Medulla oblongata (tissue), 1 donor: ENCODE data around the gene SMOC1.

ENCODE experiments used
- DNase-seq: peaks from one replicate; pipeline ENCODE4 v3.0.0-alpha.2; 2015; ENCODE audit errors: extremely low spot score

Gene SMOC1

DNA sequence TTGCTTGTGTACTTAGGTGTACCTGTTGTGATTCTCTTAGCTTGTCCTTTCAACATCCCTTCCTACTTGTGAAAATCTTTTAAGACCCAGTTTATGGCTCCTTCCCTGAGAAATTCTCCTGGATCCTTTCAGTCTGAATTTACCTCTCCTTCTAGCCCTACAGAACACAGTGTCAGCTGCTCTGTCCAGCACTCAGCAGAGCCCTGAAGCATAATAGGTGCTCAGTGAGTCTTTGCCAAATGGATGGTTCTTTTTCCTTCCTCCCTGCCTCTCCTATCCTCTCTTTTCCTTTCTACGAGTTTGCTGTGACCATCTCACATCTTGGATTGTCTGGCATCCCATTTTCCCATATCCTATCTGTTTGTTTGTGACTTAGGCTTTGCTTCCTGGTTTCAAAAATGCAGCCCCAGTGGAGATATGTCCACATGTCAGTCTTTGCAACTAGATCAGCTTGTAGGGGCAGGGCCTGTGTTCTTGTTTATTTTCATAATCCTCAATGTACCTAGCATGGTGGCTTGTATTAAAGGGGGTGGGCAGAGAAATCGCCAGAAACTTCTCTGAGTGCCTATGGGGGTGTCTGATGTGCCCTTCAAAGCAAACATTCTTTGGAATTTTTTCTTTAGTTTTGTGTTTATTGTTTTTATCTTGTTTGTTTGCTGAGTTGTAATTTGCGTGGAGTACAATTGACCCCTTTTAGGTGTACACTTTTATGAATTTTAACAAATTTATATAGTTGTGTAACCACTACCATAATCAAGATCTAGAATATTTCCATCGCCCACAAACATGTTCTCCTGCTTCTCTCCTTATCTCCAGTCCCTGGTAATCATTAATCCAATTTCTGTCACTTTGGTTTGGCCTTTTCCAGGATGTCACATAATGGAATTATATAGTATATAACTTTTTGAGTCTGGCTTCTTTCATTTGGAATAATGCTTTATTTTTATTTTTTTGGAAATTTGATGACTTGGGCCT lies 62.8 kb downstream of the SMOC1 start:
- no peak for DNase-seq

DNA sequence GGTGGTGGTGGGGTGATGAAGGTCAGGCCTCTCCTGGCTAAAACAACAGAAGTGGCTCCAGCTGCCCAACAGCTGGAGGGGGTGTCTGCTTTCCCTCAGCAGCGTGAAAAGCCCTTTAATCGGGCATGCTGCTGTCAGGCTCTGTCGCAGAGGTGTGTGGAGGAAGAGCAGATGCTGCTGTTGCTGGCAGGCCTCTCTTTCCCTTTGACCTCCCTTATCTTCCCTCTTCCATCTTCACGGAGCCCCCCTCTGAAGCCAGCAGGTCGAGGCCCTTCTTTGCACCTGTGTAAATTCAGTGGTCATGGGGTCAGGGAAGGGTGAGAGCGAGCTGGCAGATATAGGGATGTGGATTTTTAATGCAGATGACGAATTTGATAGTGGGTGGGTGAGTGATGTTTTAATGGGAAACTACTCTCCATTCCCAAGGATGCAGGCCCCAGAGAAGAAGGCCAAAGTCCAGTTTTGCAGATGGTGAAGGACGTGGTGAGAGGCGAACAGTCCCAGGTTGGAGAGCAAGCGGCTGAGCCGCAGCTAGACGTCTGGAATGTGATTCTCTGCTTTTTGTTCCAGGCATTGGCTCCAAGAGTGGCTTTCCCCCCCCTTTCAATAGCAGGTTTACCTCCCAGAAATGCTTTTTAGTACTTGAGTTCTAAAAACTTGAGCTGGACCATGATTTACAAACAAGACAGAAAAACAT lies 64.0 kb downstream of the SMOC1 start:
- no peak for DNase-seq

DNA sequence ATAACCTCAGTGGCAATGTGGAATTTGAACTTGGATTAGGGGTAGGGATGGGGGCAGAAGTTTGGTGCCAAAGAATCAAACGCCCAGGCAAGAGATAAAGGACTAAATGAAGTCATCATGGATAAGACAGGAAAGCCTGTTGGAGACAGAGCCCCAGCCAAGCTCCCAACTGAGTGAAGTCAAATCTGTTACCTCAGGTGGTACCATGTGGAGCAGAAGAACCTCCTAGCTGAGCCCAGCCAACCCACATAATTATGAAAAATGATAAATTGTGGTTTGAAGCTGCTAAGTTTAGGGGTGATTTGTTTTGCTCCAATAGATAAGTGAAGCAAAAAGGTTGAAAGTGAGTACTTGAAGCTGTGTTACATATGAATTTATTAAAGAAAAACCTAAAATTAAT lies 66.1 kb downstream of the SMOC1 start:
- DNase-seq: no peak

DNA sequence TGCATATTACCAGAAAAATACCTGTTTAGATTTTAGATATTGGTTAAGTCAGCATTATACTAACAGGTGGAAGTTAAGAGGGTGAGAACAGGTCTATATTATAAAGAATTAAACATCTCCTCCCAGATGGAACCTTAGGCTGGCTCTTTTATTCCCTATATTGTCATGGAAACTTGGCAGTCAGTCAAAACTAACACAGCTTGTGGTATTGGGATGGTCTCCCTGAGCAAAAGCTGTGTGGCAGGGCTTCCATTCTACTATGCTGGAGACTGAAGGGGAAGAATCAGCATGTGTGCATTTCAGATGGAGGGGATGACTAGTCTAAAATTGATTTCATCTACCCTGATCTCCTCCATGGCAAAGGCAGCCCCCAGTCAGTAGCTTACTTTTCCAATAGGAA lies 66.7 kb downstream of the SMOC1 start:
- DNase-seq: no peak

DNA sequence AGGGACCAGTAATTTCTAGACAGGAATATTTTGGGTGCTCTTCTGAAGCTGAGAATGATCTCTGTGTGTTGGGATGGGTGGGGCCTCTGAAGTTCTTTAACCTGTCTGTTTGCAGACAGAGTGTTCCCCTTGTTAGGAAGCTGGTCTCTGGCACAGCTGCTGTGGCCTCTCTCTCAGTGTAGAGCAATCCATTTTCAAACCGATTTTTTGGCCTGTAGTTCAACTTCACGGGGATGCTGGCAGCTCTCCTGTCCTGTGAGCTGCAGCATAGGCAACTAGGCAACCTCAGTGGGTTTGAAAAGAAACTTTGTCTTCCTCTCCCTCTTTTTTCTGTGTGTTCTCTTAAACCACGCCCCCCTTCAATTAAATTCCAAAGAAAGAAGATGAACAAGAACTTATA lies 69.1 kb downstream of the SMOC1 start:
- DNase-seq: peak; percentile 72

DNA sequence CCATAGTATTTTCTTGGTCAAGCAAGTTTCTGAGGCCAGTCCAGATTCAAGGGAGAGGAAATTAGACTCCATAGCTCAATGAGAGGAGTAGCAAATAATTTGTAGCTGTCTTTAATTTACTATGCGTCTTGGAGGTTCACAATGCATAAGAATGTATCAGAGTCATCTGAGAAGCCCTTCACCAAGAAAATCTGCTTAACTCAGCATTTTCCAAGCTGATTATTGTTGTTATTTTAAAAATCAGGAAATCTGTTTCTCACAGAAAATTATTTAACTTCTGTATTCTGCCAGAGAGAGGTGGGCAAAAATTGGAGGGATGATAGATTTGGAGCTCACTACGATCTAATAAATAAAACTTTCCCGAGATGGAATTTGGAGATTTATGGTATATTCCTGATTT lies 72.0 kb downstream of the SMOC1 start:
- DNase-seq: no peak

DNA sequence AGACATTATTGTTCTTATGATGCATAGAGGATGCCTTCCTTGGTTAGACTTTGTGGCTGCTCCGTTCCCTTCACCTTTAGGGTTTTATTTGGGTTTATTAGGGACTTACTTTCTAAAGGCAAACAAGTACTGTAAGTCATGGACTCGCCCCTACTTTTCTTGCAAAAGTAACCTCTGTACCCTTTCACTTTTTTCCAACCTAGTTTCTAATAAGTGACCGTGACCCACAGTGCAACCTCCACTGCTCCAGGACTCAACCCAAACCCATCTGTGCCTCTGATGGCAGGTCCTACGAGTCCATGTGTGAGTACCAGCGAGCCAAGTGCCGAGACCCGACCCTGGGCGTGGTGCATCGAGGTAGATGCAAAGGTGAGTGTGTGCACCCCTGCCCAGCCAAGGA lies 72.7 kb downstream of the SMOC1 start:
- DNase-seq: no peak

DNA sequence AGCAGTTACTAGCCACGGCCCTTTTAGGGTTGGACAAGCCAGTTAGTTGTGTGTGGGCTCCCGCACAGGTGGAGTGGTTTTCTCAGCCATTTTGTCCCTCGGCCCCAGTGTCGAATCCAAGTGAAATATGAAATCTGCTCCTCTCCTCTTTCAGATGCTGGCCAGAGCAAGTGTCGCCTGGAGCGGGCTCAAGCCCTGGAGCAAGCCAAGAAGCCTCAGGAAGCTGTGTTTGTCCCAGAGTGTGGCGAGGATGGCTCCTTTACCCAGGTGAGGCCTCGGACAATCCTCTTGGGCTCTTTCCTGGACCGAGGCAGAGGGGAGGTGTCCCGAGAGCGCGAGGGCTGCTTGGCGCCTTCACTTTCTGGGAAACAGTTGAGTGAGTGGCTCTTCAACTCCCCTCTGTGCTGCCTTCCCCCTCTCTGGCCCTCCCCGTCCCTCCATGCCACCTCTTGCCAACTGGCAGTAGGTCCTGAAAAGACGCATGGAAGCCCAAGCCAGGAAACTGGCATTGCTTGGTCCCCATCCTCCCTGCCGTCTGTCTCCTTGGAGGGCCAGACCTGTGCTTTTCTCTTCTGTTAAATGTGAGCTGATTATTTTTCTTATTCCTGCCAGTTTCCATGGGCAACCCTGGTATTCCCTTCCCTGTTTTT lies 74.2 kb downstream of the SMOC1 start:
- peak; percentile 84 for DNase-seq

DNA sequence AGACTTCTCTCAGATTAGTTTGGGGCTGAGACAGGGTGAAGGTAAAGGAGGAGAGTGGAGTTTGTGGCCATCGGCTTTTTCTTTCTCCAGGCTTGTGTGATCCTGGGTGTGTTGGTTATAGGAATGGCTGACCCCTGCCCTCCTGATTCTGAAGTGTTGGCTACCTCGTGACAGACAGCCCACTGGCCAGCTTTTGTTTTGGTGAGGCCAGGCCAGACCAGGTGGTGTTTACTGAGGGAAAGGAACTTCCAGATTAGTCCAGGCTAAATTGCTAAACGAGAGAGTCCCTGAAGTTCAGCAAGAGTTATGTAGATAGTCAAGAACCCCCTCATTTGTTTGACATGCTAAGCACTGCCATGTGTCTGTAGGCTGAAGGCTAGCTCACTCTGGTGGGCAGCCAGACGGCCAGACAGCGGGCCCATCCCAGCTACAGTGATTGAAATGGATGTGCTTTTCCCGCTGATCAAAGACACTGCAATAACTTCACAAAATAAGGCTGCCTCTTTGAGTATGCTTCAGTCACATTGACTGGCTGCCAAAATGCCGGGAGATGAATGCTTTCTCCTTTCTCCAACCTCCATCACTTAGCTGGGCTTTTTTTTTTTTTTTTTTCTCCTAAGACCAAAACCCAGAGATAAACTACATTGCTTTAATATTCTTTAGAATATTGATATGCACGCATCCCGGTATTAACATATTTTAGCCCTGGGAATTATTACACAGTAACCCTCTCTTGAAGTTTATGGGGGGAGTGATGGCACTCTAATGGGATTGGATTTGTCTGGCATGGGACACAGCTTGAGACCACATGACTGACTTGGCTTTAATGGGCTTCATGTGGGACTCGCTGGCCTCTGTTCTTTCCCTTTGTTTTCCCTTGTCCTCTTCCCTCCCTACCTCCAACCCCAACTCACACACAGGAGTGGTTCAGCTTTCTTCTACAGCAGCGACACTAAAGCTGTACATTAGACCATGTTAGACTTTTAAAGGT lies 76.9 kb downstream of the SMOC1 start:
- peak; percentile 74 for DNase-seq

DNA sequence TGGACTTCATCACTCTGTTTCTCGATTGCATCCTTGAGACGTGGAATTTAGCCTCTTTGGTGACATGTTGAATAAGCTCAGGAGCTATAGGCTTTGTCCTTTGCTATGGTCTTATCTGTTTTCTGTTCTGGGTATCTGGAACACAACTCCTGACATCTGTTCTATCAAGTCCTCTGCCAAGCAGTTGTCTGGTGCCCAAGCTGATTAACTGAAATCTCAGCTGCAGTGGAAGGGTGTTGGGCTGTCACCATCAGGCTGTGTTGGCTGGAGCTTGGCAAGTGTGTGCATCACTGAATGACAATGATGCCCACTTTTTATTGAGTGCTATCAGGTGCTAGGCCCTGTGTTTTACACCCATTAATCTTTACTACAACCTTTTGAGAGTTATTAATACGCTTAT lies 77.8 kb downstream of the SMOC1 start:
- DNase-seq: no peak

DNA sequence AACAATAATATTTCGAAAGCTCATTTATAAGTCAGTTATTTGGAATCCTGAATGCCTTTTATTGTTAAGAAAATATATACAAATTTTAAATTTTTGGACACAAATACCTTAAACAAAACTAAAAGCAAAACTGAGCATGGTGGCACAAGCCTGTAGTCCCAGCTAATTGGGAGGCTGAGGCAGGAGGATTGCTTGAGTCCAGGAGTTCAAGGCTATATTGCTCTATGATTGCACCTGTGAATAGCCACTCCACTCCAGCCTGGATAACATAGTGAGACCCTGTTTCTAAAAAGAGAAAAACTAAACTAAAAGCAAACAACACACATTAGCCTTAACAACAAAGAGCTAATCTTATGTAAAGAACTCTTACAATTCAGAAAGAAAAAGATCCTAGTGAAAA lies 78.8 kb downstream of the SMOC1 start:
- no peak for DNase-seq

DNA sequence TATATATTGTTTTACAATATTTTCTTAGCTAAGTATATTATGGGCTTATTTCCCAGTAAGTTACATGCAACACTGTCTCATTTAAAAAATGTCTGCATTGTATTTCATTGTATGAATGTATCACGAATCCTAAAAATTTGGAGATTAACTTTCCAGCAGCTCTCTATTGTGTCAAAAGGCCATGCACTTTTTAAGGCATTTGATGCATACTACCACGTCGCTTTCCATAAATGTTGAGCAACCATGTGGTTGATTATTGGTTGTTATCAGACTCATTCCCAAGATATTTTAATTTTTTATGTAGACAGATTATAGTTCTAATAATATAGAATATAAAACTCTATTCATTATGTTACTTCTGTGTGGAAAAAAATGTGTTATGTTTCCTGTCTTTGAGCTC lies 79.9 kb downstream of the SMOC1 start:
- DNase-seq: no peak

DNA sequence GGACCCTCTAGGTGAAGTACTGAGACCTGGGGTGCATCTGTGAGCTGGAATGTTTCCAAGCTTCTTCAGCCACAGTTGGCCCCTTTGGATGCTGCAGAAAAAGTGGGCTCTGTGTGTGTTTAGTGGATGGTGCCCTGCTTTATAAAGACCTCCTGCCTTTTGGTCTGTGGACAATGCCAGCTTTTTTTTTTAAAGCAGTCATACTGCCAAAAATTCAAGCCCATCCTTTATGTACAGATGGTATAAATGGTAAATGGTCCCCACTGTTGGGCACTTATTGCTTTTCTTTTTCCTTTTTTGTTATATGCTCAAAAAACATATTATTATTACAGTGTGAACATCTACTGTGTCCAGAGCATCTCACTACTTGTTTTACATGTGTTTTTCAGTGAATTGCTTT lies 81.1 kb downstream of the SMOC1 start:
- no peak for DNase-seq

DNA sequence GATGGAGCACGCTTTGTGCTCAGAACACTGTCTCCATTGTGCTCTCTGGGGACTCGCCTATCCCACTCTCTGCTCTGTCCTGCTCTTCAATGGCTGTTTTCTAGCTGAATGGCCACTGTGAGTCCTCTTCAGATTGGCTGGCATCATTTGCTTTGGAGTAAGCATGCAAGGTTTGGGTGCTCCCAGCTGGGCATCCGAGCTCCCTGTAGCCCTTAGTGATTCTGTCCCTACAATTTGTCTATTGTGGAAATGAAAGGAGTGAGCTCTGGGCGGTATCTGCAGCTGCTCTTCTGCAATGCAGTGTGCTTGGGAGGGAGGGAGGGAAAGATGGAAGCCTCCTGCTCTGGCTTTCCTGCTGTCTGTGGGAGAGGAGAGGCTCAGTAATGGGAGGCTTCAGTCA lies 84.8 kb downstream of the SMOC1 start:
- DNase-seq: peak; percentile 92

DNA sequence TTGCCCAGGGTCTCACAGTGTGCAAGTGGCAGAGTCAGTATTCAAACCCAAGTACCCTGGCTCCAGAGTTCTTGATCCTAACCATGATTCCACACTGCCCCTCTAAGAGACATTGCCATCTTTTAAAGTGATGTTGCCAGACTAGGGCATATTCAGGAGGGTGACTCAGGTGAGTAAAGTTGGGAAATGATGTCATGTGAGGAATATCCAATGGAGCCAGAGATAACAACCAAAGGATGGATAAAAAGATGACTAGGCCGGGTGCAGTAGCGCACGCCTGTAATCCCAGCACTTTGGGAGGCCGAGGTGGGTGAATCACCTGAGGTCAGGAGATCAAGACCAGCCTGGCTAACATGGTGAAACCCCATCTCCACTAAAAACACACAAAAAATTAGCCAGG lies 85.6 kb downstream of the SMOC1 start:
- no peak for DNase-seq

DNA sequence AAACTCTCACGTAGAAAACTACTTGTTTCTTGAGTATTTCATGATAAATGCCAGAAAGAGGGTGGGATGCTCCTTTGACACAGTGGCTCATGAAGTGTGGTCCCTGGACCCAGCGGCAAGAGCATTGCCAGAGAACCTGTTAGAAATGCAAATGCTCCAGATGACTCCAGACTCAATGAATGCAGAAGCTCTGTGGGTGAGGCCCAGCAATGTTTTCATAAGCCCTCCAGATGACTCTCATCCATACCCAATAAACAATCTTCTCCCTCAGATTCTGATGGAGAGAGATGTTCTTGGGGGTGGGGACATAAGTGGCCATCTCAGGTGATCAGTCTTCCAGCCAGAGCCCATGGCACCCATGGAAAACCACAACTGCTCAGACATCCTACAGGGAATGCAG lies 88.9 kb downstream of the SMOC1 start:
- DNase-seq: no peak

DNA sequence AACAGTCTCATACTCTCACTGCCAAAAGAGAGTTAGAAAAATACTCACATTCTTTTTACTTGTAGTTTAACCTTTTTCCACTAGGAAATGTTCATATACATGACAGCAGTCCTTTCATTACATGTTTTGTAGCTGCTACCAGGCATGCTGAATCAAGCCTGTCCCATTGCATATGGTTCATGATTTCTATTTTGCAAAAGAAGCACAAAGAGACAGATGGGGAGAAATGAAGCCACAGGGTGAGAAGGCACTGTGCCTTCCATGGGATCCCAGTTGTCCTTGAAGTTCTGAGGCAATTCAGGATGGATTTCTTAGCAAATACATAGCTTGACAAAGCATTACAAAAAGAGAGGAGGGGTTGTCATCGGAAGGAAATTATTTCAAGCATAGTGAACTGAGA lies 89.5 kb downstream of the SMOC1 start:
- DNase-seq: no peak

DNA sequence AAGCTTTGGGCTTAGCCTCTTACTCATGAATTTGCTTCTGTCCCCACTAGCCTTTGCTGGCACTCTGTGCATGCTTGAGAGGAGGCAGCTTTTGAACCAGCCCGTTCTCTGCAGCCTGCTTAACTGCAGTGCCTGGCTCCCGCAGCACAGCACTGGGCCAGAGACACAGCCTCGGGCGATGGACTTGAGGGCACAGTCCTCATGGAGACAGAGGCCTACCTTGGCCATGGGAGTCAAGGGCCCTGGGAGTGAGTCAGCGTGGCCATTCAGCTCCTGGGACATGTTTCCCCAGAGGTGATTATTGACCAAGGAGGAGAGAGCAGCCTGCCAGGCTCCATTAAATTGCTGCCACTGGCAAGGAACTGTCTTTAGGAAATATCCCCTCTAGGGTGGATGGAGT lies 93.5 kb downstream of the SMOC1 start:
- DNase-seq: peak; percentile 53

DNA sequence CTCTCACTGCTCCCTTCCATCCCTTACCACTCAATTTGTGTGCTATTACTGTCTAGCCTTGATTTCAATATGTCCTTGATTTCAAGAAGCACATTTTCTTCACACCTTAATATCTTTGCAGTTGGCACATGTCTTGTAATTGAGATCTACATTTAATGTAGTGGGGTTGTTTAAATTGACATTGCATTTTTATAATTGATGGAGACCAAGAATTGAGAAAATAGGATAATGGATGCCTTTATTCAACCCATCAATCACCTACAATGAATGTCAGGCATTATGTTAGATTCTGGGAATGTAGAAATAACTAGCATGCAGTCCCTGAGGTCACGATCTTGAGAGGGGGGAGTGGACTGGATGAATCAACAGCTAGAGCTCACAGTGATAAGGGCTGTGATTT lies 94.6 kb downstream of the SMOC1 start:
- no peak for DNase-seq

DNA sequence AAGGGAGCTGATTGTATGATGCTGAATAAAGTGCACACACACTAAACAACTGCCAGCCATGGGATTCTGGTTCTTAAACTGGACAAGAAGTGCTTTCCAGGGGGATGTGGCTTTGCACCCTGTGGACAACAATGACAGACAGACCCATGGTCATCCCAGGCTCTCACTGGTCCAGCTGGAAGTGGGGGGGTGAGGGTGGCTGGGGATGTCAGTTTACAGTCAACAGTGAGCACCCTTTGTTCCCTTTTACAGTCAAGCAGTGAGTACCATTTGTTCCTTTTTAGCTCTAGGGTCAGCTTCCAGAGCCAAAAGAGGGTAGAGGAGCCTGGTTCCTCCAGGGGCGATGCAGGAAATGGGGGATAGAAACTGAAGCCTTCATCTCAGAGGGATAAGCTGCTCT lies 100.7 kb downstream of the SMOC1 start:
- peak; percentile 76 for DNase-seq
